K562 (cell line): ENCODE results near the gene HRC. TPM values are rescaled to one million over a fixed set of nuclear protein-coding genes. Genes with fewer than 3 reads are reported as not detected.
A peak's percentile ranks its signal among the peaks of the same experiment; 100 is the strongest.

ENCODE experiments used
- ELF4 ChIP-seq: fragments of 450-650 bp; formaldehyde crosslinking; IDR thresholded peaks from 2 replicates; pipeline ENCODE4 v1.4.0; 2022; ENCODE audit warnings: missing genetic modification characterization
- EP400 ChIP-seq: fragments of 450-650 bp; IDR thresholded peaks from 2 replicates; pipeline ENCODE4 v1.6.1; 2017; ENCODE audit warnings: antibody characterized with exemption, mild to moderate bottlenecking, moderate library complexity
- PHF8 ChIP-seq: fragments of 200-600 bp; sonication (generic); IDR thresholded peaks from 2 replicates; pipeline ENCODE4 v1.6.1; 2012; ENCODE audit warnings: mixed run types, mild to moderate bottlenecking, inconsistent platforms, low read length, moderate library complexity, borderline replicate concordance
- SMARCA4 ChIP-seq: fragments of 450-650 bp; IDR thresholded peaks from 2 replicates; pipeline ENCODE4 v1.6.1; 2016
- TOE1 ChIP-seq, 2 experiments: fragments of 450-650 bp in 1 of 2; sonication (generic) in 1 of 2; formaldehyde crosslinking in 1 of 2; IDR thresholded peaks; 2 replicates each; pipeline versions ENCODE4 v1.7.1 to v1.8.0; 2016 to 2022; ENCODE audit warnings: borderline replicate concordance in 2 of 2, mild to moderate bottlenecking in 2 of 2, antibody characterized with exemption in 1 of 2, inconsistent platforms in 1 of 2, low read depth in 1 of 2, missing genetic modification reagents in 1 of 2, moderate library complexity in 1 of 2
- ZBTB2 ChIP-seq: fragments of 450-650 bp; IDR thresholded peaks from 2 replicates; pipeline ENCODE4 v1.6.1; 2016; ENCODE audit warnings: antibody characterized with exemption
- ZKSCAN1 ChIP-seq: fragments of 150-350 bp; IDR thresholded peaks from 2 replicates; pipeline ENCODE4 v1.6.1; 2016; ENCODE audit warnings: low read depth, low read length
- polyA plus RNA-seq, 8 experiments: library from polyadenylated mRNA; depleted of rRNA in 4 of 8; stranded (reverse) in 5 of 8; unstranded in 3 of 8; fragments of >200 nt; fragmentation: Nextera tagmentation in 2 of 8; fragmentation: Illumina TruSeq in 1 of 8; extraction: Ambion mirVana in 2 of 8; extraction: Trizol in 1 of 8; gene quantifications; 2 replicates each; pipeline versions ENCODE4 v1.2.1 to v1.2.3, GENCODE V29; 2011 to 2014; ENCODE audit warnings: inconsistent platforms in 1 of 8, missing spikeins in 1 of 8
- total RNA-seq, 7 experiments: library from RNA; depleted of rRNA in 6 of 7; stranded (reverse); fragments of >200 nt in 6 of 7; fragmentation: Illumina TruSeq in 2 of 7; extraction: Trizol in 2 of 7; gene quantifications; 2 replicates each; pipeline versions ENCODE4 v1.2.1 to v1.2.3, GENCODE V29; 2011 to 2021; ENCODE audit warnings: low replicate concordance in 1 of 7
- TF ChIP-seq, protein P1 (sequence below), 2 experiments: fragments of 450-650 bp in 1 of 2; IDR thresholded peaks; 2 replicates each; pipeline ENCODE4 v1.6.1; 2011 to 2017; ENCODE audit warnings: low read depth in 2 of 2, antibody characterized with exemption in 1 of 2, borderline replicate concordance in 1 of 2, low read length in 1 of 2, mild to moderate bottlenecking in 1 of 2, mixed read lengths in 1 of 2; ENCODE audit not compliant: control insufficient read depth in 1 of 2
- TF ChIP-seq, protein P2 (sequence below): fragments of 450-650 bp; IDR thresholded peaks from 2 replicates; pipeline ENCODE4 v1.6.1; 2016; ENCODE audit warnings: low read depth, mild to moderate bottlenecking, moderate library complexity

Gene HRC
- total and polyA plus RNA-seq, 9 of the 15 experiments (the other 6 are each of a cell fraction or from before 2014, with no cell fraction given) = 0.66 to 18.7 (median 13.1) TPM

- TF ChIP-seq TOE1 (IDR thresholded peaks at IDR 0.05; ENCODE audit: borderline replicate concordance) (0 out of 2 replicates have a peak, but pooled peaks have one; percentile 7), TOE1 (CRISPR knock-in tag; IDR thresholded peaks at IDR 0.05; ENCODE audit: borderline replicate concordance, low read depth) (no peak), EP400 (0 out of 2 replicates have a peak, but pooled peaks have one; percentile 33), ZKSCAN1 (no peak), PHF8 (0 out of 2 replicates have a peak, but pooled peaks have one; percentile 23), ZBTB2 (peak; percentile 57; the same call in 1 of the 2 replicates), ELF4 (CRISPR knock-in tag) (peak; percentile 76; the same call in 1 of the 2 replicates), SMARCA4 (peak; percentile 41; the same call in 1 of the 2 replicates)
- TF ChIP-seq, protein P1, sequence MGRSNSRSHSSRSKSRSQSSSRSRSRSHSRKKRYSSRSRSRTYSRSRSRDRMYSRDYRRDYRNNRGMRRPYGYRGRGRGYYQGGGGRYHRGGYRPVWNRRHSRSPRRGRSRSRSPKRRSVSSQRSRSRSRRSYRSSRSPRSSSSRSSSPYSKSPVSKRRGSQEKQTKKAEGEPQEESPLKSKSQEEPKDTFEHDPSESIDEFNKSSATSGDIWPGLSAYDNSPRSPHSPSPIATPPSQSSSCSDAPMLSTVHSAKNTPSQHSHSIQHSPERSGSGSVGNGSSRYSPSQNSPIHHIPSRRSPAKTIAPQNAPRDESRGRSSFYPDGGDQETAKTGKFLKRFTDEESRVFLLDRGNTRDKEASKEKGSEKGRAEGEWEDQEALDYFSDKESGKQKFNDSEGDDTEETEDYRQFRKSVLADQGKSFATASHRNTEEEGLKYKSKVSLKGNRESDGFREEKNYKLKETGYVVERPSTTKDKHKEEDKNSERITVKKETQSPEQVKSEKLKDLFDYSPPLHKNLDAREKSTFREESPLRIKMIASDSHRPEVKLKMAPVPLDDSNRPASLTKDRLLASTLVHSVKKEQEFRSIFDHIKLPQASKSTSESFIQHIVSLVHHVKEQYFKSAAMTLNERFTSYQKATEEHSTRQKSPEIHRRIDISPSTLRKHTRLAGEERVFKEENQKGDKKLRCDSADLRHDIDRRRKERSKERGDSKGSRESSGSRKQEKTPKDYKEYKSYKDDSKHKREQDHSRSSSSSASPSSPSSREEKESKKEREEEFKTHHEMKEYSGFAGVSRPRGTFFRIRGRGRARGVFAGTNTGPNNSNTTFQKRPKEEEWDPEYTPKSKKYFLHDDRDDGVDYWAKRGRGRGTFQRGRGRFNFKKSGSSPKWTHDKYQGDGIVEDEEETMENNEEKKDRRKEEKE (IDR thresholded peaks at IDR 0.05; ENCODE audit: borderline replicate concordance in 1 of 2, control insufficient read depth in 1 of 2, low read depth in 2 of 2, low read length in 1 of 2) = 0 out of 4 replicates have a peak, but pooled peaks of 1 of the 2 experiments have one; percentile 57
- TF ChIP-seq, protein P2, sequence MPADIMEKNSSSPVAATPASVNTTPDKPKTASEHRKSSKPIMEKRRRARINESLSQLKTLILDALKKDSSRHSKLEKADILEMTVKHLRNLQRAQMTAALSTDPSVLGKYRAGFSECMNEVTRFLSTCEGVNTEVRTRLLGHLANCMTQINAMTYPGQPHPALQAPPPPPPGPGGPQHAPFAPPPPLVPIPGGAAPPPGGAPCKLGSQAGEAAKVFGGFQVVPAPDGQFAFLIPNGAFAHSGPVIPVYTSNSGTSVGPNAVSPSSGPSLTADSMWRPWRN = no peak
- TF ChIP-seq, all 486 proteins: peak for 48
These were observed 26.5 kb downstream of the HRC start (continued) for GRCh38 chr19:49128545-49129237.
